IPS-15b (cell line): ENCODE measurements around the gene CUX1.

Experiments
- H3K27me3 ChIP-seq: one replicate; pipeline ENCODE4 v1.6.1; 2013; ENCODE audit warnings: low read length; ENCODE audit not compliant: control insufficient read depth, insufficient read depth
- H3K36me3 ChIP-seq: one replicate; pipeline ENCODE4 v1.6.1; 2013; ENCODE audit warnings: low read length; ENCODE audit not compliant: control insufficient read depth, insufficient read depth
- H3K4me1 ChIP-seq: one replicate; pipeline ENCODE4 v1.6.1; 2013; ENCODE audit warnings: mild to moderate bottlenecking, low read length; ENCODE audit not compliant: control insufficient read depth, insufficient read depth
- H3K4me3 ChIP-seq: one replicate; pipeline ENCODE4 v1.5.1; 2013; ENCODE audit warnings: low read depth, low read length
- H3K9ac ChIP-seq: one replicate; pipeline ENCODE4 v1.6.1; 2013; ENCODE audit warnings: low read depth, mild to moderate bottlenecking, low read length
- H3K9me3 ChIP-seq: one replicate; pipeline ENCODE4 v1.6.1; 2013; ENCODE audit warnings: mild to moderate bottlenecking, low read length; ENCODE audit not compliant: control insufficient read depth, insufficient read depth

CUX1 gene

GRCh38 chr7:102234801-102235550 is 417.6 kb downstream of the CUX1 start:
- Histone ChIP-seq H3K27me3 (no peaks in the 10 kb centered on the region), H3K9ac (no peak overlapping the region), H3K4me1 (no peaks in the 10 kb centered on the region), H3K9me3 (no peaks in the 10 kb centered on the region), H3K36me3 (peaks cover 13% of the 10 kb centered on the region), H3K4me3 (no peak overlapping the region)

- Histone ChIP-seq H3K36me3 (peaks cover 14% of the 10 kb centered on the region), H3K4me1 (no peaks in the 10 kb centered on the region), H3K9ac (no peak overlapping the region), H3K27me3 (no peaks in the 10 kb centered on the region), H3K4me3 (no peak overlapping the region), H3K9me3 (no peaks in the 10 kb centered on the region)
These were observed 418.7 kb downstream of the CUX1 start for GRCh38 chr7:102236102-102236501.

DNA sequence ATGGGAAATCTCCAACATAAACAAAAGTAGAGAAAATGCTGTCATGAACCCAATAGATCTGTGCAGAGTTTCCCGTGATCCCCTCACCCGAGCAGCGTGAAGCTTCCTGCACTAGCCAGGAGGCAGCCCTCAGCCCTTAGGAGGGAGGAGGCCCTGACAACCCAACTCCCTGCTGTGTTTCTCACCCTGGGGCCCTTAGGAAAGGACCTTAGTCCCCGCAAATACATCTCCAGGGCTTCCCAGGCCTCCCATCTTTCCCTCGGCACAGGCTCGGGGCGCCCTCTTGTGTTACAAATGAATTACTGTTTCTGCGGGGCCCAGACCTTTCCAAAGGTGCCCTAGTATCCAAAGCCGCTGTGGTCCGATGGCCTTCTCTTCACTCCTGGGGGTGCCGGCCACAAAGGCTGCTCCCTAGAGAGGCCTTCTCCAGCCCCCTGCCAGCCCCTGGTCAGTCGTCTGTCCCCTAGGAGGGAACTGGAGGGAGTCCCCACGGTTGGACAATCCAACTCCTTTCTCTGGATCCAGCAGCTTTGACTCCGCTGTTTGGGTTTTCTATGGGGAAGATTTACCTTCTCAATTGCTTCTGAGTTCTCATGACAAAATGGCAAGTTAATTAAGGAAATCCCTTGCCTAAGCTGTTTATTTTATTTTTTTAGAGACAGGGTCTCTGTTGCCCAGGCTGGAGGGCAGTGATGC is 419.3 kb downstream of the CUX1 start:
- peaks cover 19% of the 10 kb centered on the region for H3K36me3 ChIP-seq
- no peaks in the 10 kb centered on the region for H3K9me3 ChIP-seq
- no peaks in the 10 kb centered on the region for H3K27me3 ChIP-seq
- no peak overlapping the region for H3K4me3 ChIP-seq
- no peaks in the 10 kb centered on the region for H3K4me1 ChIP-seq
- H3K9ac ChIP-seq = no peak overlapping the region

- peaks cover 13% of the 10 kb centered on the region for H3K36me3 ChIP-seq
These were observed 421.9 kb downstream of the CUX1 start for GRCh38 chr7:102239206-102239820.

DNA sequence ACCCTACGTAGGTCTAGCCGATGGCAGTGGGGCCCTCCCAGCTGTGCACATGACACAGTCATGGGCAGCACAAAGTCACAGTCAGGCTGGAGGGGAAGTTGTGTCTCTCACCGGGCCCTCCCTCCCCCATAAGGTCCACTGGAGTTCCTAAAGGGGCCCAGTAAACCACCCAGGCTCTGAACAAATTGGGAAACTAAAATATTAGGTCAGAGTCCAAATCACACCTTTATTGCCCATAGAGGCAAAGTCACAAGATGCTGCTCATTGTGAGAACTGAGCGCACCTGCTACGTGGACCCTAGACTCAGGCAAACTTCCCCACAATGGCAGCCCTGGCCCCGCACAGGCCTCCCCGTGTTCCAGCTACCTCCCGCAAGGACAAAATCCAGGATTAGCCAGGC is 424.0 kb downstream of the CUX1 start:
- H3K27me3 ChIP-seq = no peaks in the 10 kb centered on the region
- H3K4me1 ChIP-seq = no peaks in the 10 kb centered on the region
- no peak overlapping the region for H3K4me3 ChIP-seq
- peaks cover 12% of the 10 kb centered on the region for H3K36me3 ChIP-seq
- H3K9me3 ChIP-seq = no peaks in the 10 kb centered on the region
- no peak overlapping the region for H3K9ac ChIP-seq

More at GRCh38 chr7:102239206-102239820, 421.9 kb downstream of the CUX1 start:
- Histone ChIP-seq H3K9ac (no peak overlapping the region), H3K4me1 (no peaks in the 10 kb centered on the region), H3K9me3 (no peaks in the 10 kb centered on the region), H3K27me3 (no peaks in the 10 kb centered on the region), H3K4me3 (no peak overlapping the region)

- no peaks in the 10 kb centered on the region for H3K27me3 ChIP-seq
- no peak overlapping the region for H3K4me3 ChIP-seq
- H3K9ac ChIP-seq = no peak overlapping the region
- H3K4me1 ChIP-seq = no peaks in the 10 kb centered on the region
- H3K36me3 ChIP-seq = peaks cover 7% of the 10 kb centered on the region
- H3K9me3 ChIP-seq = no peaks in the 10 kb centered on the region
These were observed 427.2 kb downstream of the CUX1 start for GRCh38 chr7:102244601-102245000.

- H3K36me3 ChIP-seq = no peaks in the 10 kb centered on the region
- no peak overlapping the region for H3K4me3 ChIP-seq
- H3K4me1 ChIP-seq = no peaks in the 10 kb centered on the region
- H3K9ac ChIP-seq = peak overlapping the region; percentile 47
- no peaks in the 10 kb centered on the region for H3K27me3 ChIP-seq
- no peaks in the 10 kb centered on the region for H3K9me3 ChIP-seq
These were observed 430.6 kb downstream of the CUX1 start for GRCh38 chr7:102248081-102248455.

DNA sequence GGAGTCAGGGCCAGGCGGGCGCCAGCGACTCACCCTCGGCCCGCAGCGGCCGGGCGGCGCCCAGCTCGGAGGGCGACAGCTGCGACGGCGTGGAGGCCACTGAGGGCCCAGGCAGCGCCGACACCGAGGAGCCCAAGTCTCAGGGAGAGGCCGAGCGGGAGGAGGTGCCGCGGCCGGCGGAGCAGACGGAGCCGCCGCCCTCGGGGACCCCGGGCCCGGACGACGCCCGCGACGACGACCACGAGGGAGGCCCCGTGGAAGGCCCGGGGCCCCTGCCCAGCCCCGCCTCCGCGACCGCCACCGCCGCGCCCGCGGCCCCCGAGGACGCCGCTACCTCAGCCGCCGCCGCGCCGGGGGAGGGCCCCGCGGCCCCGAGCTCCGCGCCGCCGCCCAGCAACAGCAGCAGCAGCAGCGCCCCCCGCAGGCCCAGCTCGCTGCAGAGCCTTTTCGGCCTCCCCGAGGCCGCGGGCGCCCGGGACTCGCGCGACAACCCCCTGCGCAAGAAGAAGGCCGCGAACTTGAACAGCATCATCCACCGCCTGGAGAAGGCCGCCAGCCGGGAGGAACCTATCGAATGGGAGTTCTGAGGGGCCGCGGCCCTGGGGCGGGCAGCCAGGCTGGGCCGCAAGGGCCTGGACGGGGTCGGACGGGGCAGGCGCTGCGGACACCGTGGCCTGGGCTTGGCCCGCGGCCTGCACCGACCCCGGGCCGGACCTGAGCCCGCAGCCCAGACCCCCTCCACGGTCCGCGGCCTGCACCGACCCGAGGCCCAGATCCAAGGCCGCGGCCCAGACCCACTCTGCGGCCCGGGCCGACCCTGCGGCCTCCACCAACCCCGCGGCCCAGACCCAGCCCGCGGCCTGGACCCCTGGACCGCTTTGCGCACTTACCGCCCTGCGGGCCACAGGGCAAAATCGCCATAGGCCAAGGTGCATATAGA is 431.3 kb downstream of the CUX1 start:
- Histone ChIP-seq H3K36me3 (no peaks in the 10 kb centered on the region), H3K27me3 (no peaks in the 10 kb centered on the region), H3K4me1 (no peaks in the 10 kb centered on the region), H3K9ac (peak overlapping the region; percentile 47), H3K4me3 (no peak overlapping the region), H3K9me3 (no peaks in the 10 kb centered on the region)

DNA sequence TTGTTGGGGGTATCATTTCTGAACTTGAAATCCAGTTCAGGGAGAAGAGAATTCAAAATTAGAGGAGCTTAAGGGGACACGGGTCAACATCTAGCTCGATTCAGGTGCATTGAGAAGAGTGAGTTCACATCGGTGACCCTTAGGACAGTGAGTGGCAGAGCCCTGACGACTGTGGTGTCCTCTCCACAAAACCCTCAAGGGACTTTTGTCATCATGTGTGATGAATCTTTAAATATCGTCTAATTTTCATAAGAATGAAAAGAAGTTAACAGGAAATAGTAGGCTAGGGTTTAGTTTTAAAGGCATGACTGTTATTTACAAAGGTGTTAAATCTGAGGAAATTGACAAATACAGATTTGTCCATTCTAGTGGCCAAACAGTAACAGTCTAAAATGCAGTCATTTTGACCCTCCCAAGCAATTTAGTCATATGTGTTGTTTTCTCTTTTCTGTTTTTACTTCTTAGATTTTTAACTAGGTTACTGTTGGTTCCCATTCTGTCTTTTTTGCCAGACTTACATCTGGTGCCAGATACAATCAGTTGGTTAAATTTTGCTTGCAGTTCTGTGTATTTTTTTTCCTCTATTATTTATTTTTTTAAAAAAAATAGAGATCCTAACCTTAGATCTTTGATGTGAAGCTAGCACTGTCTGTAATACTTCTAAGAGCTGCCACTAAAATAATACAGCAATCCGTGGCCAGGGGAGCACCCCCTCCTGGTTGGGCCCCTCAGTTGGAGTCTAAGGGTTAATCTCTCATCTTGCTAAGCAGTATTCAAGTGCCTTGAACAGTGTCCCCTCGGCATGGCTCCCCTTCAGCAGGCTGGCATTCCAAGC is 434.3 kb downstream of the CUX1 start:
- H3K36me3 ChIP-seq = no peaks in the 10 kb centered on the region
- H3K9ac ChIP-seq = no peak overlapping the region
- H3K4me1 ChIP-seq = no peaks in the 10 kb centered on the region
- H3K9me3 ChIP-seq = no peaks in the 10 kb centered on the region
- no peaks in the 10 kb centered on the region for H3K27me3 ChIP-seq
- no peak overlapping the region for H3K4me3 ChIP-seq

DNA sequence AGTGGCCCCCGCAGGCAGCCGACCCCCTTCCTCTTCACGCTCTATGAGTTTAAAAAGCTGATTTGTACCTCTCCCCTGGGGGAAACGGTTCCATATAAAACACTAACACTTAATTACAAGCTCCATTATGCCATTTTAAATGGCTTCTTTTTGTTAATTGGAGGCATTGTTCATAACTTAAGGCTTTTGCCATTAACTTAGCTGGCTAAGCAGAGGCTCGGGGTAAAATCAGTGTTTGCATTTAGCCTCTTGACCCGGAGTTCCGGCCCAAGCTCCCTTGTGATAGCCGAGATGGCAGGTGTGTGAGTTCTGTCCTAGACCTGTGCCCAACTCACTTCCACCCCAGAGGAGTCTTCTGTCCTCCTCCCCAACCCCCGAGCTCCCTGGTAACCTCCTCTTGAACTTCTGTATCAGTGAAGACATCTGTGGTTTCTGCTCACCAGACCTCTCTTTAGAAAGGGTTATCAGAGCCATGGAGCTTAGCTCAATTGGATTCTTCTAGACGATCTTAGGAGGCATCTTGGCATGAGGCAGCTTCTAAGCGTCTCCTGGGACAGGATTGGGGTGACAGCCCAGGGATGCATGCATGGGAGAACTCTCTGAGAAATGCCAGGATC is 435.0 kb downstream of the CUX1 start:
- no peak overlapping the region for H3K9ac ChIP-seq
- H3K27me3 ChIP-seq = no peaks in the 10 kb centered on the region
- no peak overlapping the region for H3K4me3 ChIP-seq
- H3K36me3 ChIP-seq = no peaks in the 10 kb centered on the region
- H3K4me1 ChIP-seq = no peaks in the 10 kb centered on the region
- no peaks in the 10 kb centered on the region for H3K9me3 ChIP-seq
